Stomach (tissue), 4 donors: ENCODE results near the gene MRPS35.

Experiments used
- CTCF ChIP-seq, 7 experiments: fragments of 450-650 bp in 4 of 7; fragments of 200-600 bp in 3 of 7; sonication (generic) in 3 of 7; IDR thresholded peaks; one replicate each; pipeline ENCODE4 v1.5.1; 2016 to 2019; ENCODE audit warnings: antibody characterized with exemption in 7 of 7, control low read depth in 2 of 7, mild to moderate bottlenecking in 1 of 7
- POLR2A ChIP-seq, 4 donors: fragments of 450-650 bp; IDR thresholded peaks; one replicate each; pipeline ENCODE4 v1.6.1; 2016; ENCODE audit warnings: antibody characterized with exemption in 4 of 4, control low read depth in 2 of 4, mild to moderate bottlenecking in 1 of 4, moderate library complexity in 1 of 4
- POLR2AphosphoS5 ChIP-seq, 3 donors: sonication (generic); formaldehyde crosslinking; IDR thresholded peaks; one replicate each; pipeline ENCODE4 v1.6.1; 2016; ENCODE audit warnings: antibody characterized with exemption in 3 of 3

- TF ChIP-seq CTCF (IDR thresholded peaks at IDR 0.05) (no peak), POLR2A (IDR thresholded peaks at IDR 0.05) (no peak), POLR2AphosphoS5 (IDR thresholded peaks at IDR 0.05) (no peak)
Measured at GRCh38 chr12:27779416-27779919, 68.8 kb downstream of the MRPS35 start.
